HG03025 (cell line): Measurements from ENCODE around the gene NCAM1.

Source experiments
- ATAC-seq: cut with Tn5 transposase; IDR thresholded peaks from one replicate; pipeline ENCODE4 v1.9.1; 2021; ENCODE audit warnings: mild to moderate bottlenecking, moderate library complexity; ENCODE audit not compliant: unreplicated experiment, low FRiP score

Gene NCAM1

DNA sequence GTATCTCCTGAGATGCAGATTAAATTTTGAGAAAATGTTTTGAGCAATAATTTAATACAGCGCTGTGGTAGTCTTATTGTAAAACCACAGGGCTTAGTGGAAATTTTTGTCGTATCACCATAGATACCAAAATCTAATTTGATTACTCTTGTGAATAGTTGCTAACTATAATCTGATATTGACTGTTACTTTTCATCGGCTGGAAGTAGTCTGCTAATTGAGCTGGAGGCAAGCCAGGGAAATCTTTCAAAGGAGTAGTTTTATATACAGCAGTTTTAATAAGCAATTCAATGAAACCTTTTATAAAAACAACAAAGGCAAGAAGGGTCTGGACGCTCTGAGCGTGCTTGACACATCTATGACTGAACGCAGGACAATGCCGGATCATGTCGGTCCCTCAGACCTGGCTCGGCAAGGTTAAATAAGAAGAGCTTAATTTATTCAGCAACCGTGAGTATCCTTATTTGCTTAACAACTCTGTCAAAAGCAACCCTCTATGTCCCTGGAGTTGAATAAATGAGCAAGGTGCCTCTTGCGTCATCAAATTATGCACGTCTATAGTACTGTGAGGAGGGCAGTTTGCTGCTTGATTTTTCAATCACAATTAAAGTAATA, 121.2 kb downstream of the NCAM1 start:
- ATAC-seq = no peak

DNA sequence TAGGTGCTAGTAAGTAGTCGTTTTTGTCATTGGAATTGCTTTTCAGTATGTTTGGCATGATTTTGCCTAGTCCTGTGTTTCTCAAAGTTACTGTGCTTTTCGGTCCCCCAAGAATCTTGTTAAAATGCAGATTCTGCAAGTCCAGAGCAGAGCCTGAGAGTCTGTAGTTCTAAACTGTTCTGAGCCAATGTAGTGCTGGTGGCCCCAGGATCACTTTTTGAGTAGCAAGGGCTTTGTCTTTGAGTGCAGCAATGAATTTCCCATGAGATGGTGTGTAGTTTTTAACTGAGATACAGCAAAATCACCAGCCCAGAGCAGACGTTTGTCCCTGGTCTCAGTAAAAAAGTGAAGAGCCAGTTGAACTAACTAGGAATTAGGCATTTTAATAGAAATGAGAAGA, 122.4 kb downstream of the NCAM1 start:
- ATAC-seq = no peak

DNA sequence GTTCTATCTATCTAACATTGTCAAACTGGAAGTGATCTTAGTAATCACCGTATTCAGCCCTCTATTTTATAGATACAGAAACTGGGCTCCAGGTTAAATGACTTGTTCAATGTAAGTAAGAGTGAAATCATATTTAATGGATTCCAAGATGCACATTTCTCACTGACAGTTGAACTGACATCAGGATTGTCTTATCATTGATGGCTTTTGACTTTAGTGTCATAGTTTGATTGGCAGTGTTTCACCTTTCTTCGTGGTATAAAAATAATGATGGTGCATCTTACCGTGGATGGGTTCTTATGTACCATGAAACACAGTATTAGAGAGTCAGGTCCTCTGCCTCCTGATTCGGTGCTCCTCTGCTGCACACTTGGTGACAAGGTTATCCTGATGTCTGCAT, 123.1 kb downstream of the NCAM1 start:
- no peak for ATAC-seq

DNA sequence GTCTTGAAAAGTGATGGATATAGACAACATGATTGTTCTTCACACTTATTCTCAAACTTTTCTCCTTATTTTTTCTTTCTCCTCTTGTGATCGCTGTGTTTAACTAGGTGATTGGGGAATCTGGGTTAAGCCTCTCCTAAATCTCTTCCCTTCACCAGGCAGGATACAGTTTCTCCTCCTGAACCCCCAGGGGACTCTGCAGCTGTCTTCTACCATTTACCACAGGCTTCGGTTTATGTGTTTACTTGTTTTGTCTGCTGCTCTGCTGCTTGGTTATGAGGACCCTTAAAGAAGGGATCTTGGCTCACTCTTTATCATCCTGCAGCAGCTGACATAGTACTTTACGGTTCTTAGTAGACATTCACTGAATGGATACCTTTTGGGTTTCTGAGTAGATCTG, 124.2 kb downstream of the NCAM1 start:
- ATAC-seq = no peak

DNA sequence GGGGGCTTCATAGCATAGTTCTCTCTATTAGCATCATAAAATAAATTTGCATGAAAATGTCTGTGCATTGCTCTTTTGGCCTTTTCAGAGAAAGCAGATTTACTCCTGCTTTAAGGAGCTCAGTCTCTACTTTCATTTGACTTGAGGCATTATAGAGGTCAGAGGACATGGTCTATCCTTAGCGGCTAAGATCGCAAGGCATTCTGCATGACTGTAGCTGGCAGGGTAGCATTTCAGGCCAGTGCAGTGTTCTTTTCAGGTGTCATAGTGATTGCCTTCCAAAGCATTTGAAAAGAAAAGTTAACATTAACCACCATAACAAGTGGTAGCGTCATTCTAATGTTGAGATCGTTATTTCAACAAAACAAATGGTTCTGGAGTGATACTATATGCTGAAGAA, 126.5 kb downstream of the NCAM1 start:
- ATAC-seq = no peak

DNA sequence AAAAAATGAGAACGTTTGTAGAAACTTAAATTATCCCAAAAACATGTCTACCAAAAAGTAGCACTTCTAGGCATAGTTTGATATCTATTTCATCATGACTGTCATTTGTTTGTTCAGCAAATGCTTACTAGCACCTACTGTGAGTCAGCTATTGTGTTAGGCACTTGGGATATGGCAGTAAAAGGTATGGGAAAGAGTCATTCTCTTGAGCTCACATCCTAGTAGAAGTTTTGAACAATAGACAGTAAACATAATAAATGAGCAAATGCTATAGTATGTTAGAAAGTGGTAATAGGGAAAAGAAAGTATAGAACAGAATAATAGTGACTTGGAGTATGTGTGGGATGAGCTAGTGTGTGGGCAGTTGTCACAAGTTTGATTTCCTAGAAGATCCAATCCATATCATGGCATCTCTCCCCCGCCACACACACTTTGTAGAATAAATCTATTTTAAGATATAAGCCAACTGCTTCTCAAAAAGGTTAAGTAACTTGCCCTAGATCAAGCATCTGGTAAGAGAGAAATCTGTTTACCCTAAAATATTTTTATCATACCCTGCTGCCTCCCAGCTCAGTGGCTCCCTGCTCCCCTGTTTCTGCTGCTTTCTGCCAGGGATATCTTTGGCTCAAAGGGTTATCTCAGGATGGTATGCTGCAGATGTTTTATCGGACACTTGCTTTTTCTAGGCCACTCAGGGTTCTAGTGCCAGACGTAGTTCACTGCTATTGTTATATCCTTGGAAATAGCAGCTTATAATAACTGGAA, 129.7 kb downstream of the NCAM1 start:
- ATAC-seq = no peak

DNA sequence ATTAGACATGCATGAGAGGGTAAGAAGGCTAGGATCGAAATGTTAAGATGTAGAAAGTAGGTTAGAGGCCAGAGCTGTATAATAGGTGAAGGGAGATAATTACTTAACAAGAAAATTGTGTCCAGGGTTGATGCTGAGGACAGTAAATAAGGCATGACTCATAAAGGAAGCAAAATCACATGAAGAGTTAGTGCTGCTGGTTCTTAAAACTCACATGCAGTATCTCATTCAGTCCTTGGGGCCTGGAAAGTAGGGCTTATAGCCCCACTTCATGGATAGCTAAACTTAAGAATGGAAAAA, 130.2 kb downstream of the NCAM1 start:
- ATAC-seq = no peak

DNA sequence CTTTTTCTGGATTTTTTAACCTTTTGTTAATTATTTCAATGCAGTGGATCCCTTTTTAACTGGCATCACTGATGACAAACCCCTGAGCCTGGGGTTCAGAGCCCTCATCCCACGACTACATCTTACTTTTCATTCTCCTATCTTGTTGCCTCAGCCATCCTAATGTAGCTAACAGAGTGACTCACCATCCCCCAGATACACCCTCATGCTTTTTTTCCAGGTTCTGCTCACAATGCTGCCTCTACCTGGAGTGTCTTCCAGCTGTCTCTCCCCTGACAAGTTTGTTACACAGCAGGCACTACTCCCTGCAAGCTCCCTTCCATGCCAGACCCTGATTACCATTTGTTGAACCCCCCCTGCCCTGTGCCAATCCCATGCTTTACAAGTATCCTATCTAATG, 135.4 kb downstream of the NCAM1 start:
- ATAC-seq = no peak

DNA sequence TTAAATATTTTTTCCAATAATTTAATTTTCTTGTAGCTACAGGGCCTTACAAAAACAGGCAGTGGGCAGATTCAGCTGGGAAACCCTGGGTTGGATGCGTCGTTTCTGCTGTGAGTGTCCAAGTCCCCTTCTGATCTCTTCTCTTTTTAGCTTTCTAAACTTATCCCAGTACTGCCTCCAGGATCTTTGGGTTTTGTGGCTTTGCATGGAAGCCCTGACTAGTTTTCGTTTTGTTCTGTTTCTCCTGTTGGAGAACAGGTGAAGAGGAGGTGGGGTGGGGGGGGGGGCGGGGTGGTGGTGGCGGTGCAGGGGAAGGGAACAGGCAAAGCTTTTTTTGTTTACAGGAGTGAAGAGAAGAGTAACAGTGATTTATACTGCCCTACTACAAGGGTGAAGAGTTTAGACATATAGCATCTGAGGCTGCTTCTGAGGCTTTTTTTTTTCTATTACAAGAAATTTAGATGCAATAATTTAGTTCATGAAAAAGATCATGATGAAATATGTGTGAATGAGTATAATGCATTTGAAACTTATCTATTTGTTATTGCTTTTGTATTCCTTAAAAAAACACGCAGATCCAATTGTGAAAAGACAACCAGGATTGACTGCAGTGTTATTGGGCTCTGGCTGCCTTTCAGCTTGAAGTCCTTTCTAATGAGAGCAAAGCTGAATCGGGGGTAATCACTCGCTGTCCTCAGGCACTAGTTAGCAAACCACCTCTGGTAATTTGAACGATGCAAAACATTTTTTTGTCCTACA, 142.9 kb downstream of the NCAM1 start:
- ATAC-seq = no peak

DNA sequence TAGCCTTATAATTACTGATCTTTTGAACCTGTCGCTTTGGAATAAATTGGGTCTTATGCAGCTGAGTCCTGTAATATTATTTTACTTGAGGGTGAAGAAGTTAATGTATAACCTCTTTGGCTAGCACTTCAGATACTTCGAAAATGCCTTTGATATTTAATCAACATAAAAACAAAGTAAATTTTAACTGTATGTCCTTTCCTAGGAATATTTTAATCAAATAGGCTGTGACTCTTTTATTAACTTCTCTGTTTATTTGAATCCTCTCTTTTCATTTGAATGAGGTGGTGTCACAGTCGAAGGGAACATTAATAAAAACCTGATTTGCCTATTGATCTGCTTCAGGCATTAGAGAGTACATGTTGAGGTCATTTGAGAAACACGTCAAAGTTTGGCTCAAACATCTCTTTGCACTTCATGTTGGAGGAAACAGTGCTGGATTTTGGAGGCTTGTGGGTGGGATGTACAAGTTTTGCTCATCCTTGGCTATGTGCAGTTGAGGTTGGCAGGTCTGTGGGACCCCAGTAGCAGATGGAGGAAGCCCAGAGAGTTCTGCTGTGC, 143.6 kb downstream of the NCAM1 start:
- no peak for ATAC-seq

DNA sequence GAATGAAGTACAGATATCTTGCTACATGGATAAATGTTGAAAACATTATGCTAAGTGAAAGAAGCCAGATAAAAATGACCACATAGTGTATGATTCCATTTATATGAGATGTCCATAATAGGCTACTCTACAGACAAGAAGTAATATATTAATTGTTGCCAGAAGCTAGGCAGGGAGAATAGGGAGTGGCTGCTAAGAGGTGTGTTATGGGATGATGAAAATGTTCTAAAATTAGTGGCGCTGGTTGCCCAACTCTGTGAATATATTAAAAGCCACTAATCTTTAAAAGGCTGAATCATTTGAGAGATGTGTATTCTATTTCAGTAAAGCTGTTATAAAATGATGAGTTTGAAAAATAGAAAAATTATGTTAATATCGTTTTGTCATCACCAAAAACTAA, 144.4 kb downstream of the NCAM1 start:
- no peak for ATAC-seq

DNA sequence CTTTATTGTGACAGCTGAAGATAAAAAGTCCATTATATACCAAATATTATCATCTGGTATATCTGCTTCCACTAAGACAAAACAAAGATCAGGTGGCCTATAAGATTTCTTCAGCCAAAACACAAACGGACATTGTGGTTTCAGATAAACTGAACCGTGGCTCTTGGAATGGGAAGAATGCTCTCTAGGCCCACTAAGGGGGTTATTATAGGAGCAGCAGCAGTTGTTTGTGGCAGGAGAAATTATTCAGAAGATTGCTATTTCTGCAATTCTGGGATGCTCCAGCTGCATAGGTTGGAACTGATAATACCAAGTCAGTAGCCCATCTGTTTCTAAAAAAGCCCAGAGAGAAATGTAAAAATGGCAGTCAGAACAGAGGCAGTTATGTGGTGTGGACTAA, 145.3 kb downstream of the NCAM1 start:
- ATAC-seq = no peak

DNA sequence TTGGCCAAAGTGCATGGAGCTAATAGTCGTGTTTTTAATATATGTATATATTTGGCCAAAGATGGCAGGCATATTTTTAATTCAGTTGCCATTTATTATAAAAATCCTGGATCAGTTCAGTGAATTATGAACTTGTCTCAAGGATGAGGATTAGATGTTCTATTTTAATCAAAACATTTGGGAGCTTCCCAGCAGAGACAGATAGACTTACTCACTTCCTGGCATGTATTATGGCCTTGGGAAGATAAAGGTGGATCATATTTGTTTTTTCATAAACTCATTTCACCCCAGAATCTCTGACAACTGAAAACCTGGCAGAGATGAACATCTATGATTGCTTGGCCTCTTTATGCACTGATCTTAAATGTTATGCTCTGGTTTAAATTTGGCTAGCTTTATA, 148.8 kb downstream of the NCAM1 start:
- no peak for ATAC-seq

DNA sequence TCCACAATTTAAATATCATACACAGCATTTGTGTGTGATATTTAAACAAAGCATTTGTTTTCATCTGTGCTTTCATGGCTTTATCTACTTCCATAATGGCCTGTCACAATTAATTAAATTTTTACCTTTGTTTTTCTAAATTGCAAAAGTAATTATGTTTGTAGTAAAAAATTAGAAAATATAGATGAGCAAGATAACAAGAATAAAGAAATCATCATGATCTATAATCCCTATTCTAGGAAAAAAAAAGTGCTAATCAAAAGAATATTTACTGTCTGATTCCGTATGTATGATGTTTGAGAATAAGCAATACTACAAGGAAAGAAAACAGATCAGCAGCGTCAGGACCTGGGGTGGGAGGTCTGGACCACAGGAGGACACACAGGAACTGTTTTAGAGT, 149.9 kb downstream of the NCAM1 start:
- ATAC-seq = no peak

DNA sequence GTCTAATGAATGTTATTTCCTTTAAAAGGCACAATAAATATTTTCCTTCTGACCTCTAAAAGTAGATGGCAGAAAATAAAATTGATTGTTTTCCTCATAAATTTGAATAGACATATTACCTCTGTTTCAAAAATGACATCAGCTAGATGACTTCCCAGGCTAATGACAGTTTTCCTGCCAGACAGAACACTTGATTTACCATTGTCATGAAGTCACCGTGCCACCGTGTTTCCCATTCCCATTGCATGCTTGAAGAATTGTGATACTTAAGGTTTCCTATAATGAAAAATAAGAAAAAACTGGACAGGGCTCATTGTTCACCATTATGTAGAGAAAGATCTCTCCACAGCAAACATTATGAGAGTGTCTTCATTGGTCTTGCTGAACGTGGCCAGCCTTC, 151.1 kb downstream of the NCAM1 start:
- ATAC-seq = no peak

DNA sequence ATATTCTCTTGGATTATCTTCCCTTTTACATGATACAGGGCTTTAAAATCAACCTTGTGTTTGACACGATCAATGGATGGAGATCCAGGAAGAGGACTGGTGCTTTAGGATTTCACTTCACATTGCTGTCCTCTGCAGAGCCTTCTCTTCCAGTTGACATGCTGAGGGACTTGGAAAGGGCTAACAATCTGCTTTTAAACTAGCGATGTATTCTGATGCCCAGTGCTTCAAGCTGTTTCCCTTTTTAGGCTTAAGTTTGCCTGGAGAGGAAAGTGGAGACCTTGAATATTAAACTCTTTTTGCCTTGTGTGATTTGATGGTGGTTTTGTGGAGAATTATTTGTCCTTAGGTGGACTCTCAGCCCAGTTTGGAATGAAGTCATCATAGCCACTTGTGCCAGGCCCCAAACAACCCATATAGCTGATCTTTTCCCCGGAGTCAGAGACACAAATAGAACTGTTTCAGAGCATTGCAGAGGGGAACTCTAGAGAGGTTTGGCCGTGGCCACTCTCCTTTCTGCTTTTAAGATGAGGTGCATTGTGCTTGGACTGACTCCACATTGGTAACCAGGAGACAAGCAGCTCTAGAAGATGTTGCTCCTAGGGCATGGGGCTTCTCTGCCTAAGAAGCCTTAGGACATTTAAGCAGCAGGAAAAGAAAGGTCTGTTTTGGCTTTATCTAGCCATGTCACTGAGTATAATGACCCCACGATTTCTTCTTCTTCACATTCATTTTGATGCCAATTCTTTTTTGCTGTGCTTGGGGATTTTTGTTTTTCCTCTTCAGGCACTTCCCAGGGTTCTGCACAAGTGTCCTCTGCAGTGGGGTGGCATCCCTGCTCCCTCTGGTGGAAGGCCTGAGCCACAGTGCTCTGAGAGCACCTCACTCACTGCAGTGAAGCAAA, 152.8 kb downstream of the NCAM1 start:
- ATAC-seq = no peak

DNA sequence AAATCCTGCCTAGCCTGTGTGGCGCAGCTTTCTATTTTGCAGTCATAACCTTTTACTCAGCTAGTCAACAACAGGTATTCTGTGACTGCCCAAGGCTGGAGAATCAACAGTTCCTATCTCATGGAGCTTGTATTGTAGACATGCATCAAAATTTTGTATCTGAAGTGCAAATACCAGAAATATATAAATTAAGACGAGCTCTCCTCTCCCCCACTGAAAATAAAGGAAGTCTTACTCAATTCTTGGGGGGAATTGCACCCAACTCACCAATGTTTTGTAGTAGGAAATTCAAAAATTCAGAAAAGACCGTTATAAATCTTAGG, 153.4 kb downstream of the NCAM1 start:
- ATAC-seq = no peak

DNA sequence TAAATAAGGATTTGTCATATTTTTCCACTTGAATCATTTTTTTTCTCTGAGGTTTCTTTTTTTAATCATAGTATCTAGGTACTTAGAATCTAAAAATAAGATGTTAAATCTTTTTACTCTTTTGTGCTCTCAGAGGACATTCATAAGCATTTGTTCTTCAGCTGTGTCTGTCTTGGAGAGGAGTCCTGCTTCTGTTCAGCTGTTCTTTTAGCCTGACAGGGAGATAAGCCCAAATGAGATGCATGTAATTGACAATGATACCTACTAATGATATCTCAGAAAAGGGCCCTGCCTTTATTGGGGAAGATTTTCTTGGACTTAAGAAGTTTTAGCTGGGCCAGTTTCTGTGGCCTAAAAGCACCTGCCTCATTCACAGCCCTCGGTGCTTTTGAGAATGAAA, 156.9 kb downstream of the NCAM1 start:
- ATAC-seq = no peak

DNA sequence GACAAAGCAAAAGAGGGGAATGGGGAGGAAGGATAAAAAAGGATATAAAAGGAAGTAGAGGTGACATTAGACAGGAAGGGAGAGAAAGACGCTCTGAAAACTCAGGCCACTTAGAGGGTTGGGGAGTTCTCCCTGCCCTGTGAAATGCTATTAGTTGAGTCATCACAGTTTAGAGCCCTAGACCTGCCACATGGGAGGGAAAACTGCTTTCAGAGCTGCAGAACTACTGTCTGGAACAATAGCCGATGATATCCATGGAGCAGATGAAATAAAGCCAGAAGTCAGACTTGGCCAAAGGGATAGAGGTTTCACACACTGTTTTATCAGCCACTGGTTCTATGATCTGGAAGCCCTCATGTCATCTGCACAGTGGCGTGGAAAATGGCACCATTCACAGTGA, 157.9 kb downstream of the NCAM1 start:
- ATAC-seq = no peak

DNA sequence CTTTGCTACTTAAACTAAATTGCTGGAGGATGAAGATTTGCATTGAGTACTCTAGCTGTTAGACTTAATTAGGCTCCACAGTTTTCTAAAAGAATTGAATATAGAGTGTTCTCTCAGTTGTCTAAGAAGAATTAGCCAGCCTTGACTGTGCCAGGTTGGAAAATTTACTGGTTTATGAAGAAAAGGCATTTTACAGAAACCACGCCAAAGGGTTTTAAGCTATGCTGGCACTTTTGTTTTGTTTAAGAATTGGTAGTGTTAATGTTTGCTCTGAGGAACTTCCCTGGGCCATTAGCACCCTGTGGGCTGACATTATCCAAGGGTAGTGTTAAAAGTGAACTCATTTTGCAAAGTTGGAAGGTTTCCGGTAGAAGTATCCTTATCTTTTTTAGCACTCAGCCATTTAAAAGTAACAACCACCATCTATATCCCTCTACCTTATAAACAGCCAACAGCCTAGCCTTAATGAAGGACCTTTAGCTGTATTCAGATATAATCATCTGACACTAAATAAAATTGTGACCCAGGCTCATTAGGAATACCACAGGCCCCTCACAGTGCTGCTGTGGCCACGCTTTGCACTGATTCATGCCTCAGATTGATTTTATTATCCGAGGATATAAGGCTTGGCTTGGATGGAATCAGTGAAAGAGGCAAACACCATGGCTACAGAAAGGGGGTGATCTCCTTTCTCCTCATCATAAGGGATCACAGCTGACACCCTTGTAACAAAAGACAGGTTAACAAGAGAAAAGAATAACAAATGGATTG, 158.9 kb downstream of the NCAM1 start:
- ATAC-seq = no peak
